KMS-11 (cell line): ENCODE measurements around the gene RNF208.

Experiments
- H2AFZ ChIP-seq: fragments of 200-600 bp; sonication (generic); 2 replicates; pipeline ENCODE4 v1.6.1; 2016; ENCODE audit warnings: antibody characterized with exemption, mixed run types, low read depth
- H3K27ac ChIP-seq: fragments of 200-600 bp; sonication (generic); 2 replicates; pipeline ENCODE4 v1.6.1; 2016; ENCODE audit warnings: mild to moderate bottlenecking, mixed run types
- H3K27me3 ChIP-seq: fragments of 200-600 bp; sonication (generic); 2 replicates; pipeline ENCODE4 v1.6.1; 2017; ENCODE audit warnings: mild to moderate bottlenecking, low read depth, mixed run types, moderate library complexity; ENCODE audit not compliant: insufficient read depth
- H3K36me3 ChIP-seq: fragments of 200-600 bp; sonication (generic); 2 replicates; pipeline ENCODE4 v1.6.1; 2017; ENCODE audit warnings: mild to moderate bottlenecking, mixed run types; ENCODE audit not compliant: insufficient read depth
- H3K4me1 ChIP-seq: fragments of 200-600 bp; sonication (generic); 2 replicates; pipeline ENCODE4 v1.6.1; 2016; ENCODE audit warnings: mild to moderate bottlenecking, low read depth, mixed run types; ENCODE audit not compliant: poor library complexity, severe bottlenecking
- H3K4me2 ChIP-seq: fragments of 200-600 bp; sonication (generic); 2 replicates; pipeline ENCODE4 v1.7.0; 2016; ENCODE audit warnings: mild to moderate bottlenecking, mixed run types
- H3K4me3 ChIP-seq: fragments of 200-600 bp; sonication (generic); IDR thresholded peaks from 2 replicates; pipeline ENCODE4 v1.6.1; 2017; ENCODE audit warnings: low read depth, low read length, mixed read lengths; ENCODE audit not compliant: insufficient read depth
- H3K79me2 ChIP-seq: fragments of 200-600 bp; sonication (generic); 2 replicates; pipeline ENCODE4 v1.6.1; 2016; ENCODE audit warnings: low read depth, mixed run types; ENCODE audit not compliant: insufficient read depth
- H3K9ac ChIP-seq: fragments of 200-600 bp; sonication (generic); 2 replicates; pipeline ENCODE4 v1.6.1; 2016; ENCODE audit warnings: mild to moderate bottlenecking, mixed run types
- H4K20me1 ChIP-seq: fragments of 200-600 bp; sonication (generic); 2 replicates; pipeline ENCODE4 v1.6.1; 2016; ENCODE audit warnings: mild to moderate bottlenecking, mixed run types; ENCODE audit not compliant: insufficient read depth
- TF ChIP-seq, protein P1 (sequence below): fragments of 200-600 bp; sonication (generic); conservative IDR thresholded peaks from 2 replicates; pipeline ENCODE4 v1.6.1; 2017; ENCODE audit warnings: low read depth, mild to moderate bottlenecking, antibody characterized with exemption, low read length, moderate library complexity, mixed read lengths

RNF208 gene

DNA sequence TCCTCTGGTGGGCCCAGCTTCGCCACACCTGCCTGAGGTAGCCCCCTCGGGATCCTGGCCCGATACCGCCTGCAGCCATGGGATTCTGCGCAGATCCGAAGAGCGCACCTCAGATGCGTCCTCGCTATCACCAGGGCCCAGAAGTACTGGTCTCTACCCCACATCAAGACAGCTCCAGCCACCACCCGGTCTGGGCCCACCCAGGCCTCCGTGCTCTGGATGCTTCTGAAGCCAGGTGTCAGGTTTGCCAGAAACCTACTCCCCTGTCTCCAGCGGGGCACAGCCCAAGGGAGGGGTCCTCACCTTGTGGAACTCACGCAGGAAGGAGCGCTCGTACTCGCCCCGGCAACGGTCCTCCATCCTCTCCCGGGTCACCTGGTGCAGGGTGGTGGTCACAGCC, 36.1 kb downstream of the RNF208 start:
- peaks cover 24% of the 10 kb centered on the region for H3K4me1 ChIP-seq
- no peaks in the 10 kb centered on the region for H4K20me1 ChIP-seq
- H3K79me2 ChIP-seq: peaks cover 31% of the 10 kb centered on the region
- no peak overlapping the region for H3K9ac ChIP-seq
- no peaks in the 10 kb centered on the region for H3K27me3 ChIP-seq
- no peak overlapping the region for H2AFZ ChIP-seq
- TF ChIP-seq, protein P1, sequence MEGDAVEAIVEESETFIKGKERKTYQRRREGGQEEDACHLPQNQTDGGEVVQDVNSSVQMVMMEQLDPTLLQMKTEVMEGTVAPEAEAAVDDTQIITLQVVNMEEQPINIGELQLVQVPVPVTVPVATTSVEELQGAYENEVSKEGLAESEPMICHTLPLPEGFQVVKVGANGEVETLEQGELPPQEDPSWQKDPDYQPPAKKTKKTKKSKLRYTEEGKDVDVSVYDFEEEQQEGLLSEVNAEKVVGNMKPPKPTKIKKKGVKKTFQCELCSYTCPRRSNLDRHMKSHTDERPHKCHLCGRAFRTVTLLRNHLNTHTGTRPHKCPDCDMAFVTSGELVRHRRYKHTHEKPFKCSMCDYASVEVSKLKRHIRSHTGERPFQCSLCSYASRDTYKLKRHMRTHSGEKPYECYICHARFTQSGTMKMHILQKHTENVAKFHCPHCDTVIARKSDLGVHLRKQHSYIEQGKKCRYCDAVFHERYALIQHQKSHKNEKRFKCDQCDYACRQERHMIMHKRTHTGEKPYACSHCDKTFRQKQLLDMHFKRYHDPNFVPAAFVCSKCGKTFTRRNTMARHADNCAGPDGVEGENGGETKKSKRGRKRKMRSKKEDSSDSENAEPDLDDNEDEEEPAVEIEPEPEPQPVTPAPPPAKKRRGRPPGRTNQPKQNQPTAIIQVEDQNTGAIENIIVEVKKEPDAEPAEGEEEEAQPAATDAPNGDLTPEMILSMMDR: no peak
- H3K27ac ChIP-seq: no peak overlapping the region
- no peaks in the 10 kb centered on the region for H3K36me3 ChIP-seq
- H3K4me2 ChIP-seq: no peak overlapping the region
- H3K4me3 ChIP-seq: no peak overlapping the region

- no peaks in the 10 kb centered on the region for H3K27me3 ChIP-seq
- TF ChIP-seq, protein P1: no peak
- H3K27ac ChIP-seq: no peak overlapping the region
These were observed 37.0 kb downstream of the RNF208 start for GRCh38 chr9:137184881-137185660.

GRCh38 chr9:137183980-137184595, 38.0 kb downstream of the RNF208 start:
- H3K27ac ChIP-seq: no peak overlapping the region
- no peak overlapping the region for H2AFZ ChIP-seq
- peaks cover 12% of the 10 kb centered on the region for H3K4me1 ChIP-seq
- H3K9ac ChIP-seq: no peak overlapping the region
- TF ChIP-seq, protein P1: no peak
- H4K20me1 ChIP-seq: no peaks in the 10 kb centered on the region
- H3K4me3 ChIP-seq: no peak overlapping the region
- H3K4me2 ChIP-seq: no peak overlapping the region
- H3K79me2 ChIP-seq: peaks cover 20% of the 10 kb centered on the region
- no peaks in the 10 kb centered on the region for H3K27me3 ChIP-seq
- no peaks in the 10 kb centered on the region for H3K36me3 ChIP-seq

More at GRCh38 chr9:137184881-137185660, 37.0 kb downstream of the RNF208 start:
- Histone ChIP-seq H3K36me3 (no peaks in the 10 kb centered on the region), H3K79me2 (peaks cover 26% of the 10 kb centered on the region), H3K4me3 (no peak overlapping the region), H4K20me1 (no peaks in the 10 kb centered on the region), H3K4me2 (no peak overlapping the region), H3K9ac (no peak overlapping the region), H3K4me1 (peaks cover 16% of the 10 kb centered on the region), H2AFZ (no peak overlapping the region)

- Histone ChIP-seq H3K27me3 (no peaks in the 10 kb centered on the region), H3K36me3 (no peaks in the 10 kb centered on the region), H3K4me2 (no peak overlapping the region), H4K20me1 (no peaks in the 10 kb centered on the region), H3K79me2 (peaks cover 16% of the 10 kb centered on the region), H3K4me3 (no peak overlapping the region), H3K4me1 (peaks cover 12% of the 10 kb centered on the region), H2AFZ (no peak overlapping the region), H3K9ac (no peak overlapping the region), H3K27ac (no peak overlapping the region)
- TF ChIP-seq, protein P1: no peak
These were observed 39.2 kb downstream of the RNF208 start for GRCh38 chr9:137182836-137183235.
